Lower lobe of right lung (tissue), 2 donors: Measurements from ENCODE around the gene CTPS1. TPM values are rescaled to one million over a fixed set of nuclear protein-coding genes. Genes with fewer than 3 reads are reported as not detected.

Source experiments
- ATAC-seq, 2 donors: fragments of 200-7000 bp; cut with Tn5 transposase; one replicate each; pipeline ENCODE4 v1.9.1; 2020 to 2022; ENCODE audit warnings: mild to moderate bottlenecking in 2 of 2, moderate library complexity in 2 of 2
- DNase-seq: peaks from one replicate; pipeline ENCODE4 v3.0.0-alpha.2; 2020
- H3K27ac ChIP-seq: fragments of 200-600 bp; one replicate; pipeline ENCODE4 v1.8.0; 2022
- H3K27me3 ChIP-seq: fragments of 200-600 bp; one replicate; pipeline ENCODE4 v1.8.0; 2022; ENCODE audit warnings: low read depth
- H3K36me3 ChIP-seq: fragments of 200-600 bp; one replicate; pipeline ENCODE4 v1.8.0; 2022; ENCODE audit warnings: mild to moderate bottlenecking
- H3K4me1 ChIP-seq: fragments of 200-600 bp; one replicate; pipeline ENCODE4 v1.8.0; 2022
- H3K4me3 ChIP-seq: fragments of 200-600 bp; one replicate; pipeline ENCODE4 v1.8.0; 2022; ENCODE audit warnings: mild to moderate bottlenecking
- H3K9me3 ChIP-seq: fragments of 200-600 bp; one replicate; pipeline ENCODE4 v1.8.0; 2022
- intact Hi-C: fragments of 100-400 bp; cut with DNase I; formaldehyde crosslinking; loops from one replicate; pipeline ENCODE4 v1.11.0; 2022
- total RNA-seq: library from RNA; stranded (reverse); fragmentation: NEBNext Ultra II Directional; extraction: Animal tissue kit (Norgen Biotek cat#: 25700); gene quantifications from one replicate; pipeline ENCODE4 v1.2.1, GENCODE V29; 2021
- TF ChIP-seq, protein P1 (sequence below): fragments of 200-600 bp; IDR thresholded peaks from one replicate; pipeline ENCODE4 v1.8.0; 2022; ENCODE audit warnings: antibody characterized with exemption, mild to moderate bottlenecking
- donor health status: DM: no; HTN: yes; CAD: no; lungs with severe emphysema.

CTPS1 gene
- total RNA-seq, 1 donor from 2014 or later = 16.2 TPM

DNA sequence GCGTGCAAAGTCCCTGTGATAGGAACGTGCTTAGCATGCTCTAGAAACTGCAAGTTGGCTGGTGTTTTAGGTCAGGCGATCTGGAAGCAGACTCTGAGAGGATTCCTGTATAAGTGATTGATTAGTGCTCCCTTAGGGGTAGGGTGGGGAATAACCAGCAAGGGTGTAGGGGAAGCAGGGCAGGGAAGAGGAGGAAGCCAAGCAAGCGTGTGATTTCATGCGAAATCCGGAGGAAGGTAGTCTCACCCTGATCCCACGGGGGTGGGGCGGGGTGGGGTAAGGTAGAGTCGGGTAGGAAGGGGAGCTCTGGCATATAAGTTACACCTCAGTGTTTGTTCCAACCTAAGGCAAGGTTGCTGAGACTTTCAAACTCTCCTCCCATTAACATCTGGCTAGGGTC is 24.9 kb upstream of the CTPS1 start:
- H3K27me3 ChIP-seq = peaks cover 5% of the 10 kb centered on the region
- ATAC-seq (no peak), DNase-seq (no peak)

DNA sequence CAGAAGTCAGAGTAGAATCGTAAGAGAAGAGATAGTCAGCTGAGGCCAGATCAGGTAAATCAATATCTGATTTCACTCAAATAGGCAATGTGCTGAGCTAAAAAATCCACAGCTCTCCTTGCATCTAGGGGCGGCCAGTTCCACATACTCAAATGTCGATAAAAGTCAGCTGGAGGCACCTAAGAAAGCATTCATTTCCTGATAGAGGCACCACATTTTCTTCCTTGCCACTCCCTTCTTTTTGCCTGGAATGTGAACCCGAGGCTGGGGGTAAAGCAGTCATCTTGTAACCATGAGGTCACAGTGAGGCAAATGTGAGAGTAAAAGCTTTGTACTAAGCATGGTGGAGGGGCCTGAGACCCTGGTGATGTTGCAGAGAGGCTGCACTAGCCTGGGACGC is 24.2 kb upstream of the CTPS1 start:
- DNase-seq (no peak), ATAC-seq (peak in 1 of 2 donors; percentile 20)
- H3K9me3 ChIP-seq = no peaks in the 10 kb centered on the region
- H3K27ac ChIP-seq = no peak overlapping the region
- H3K4me1 ChIP-seq = peaks cover 7% of the 10 kb centered on the region
- intact Hi-C loops = loop anchor here (10.0 kb wide), 1 partner anchor 100 kb away; no protein-coding TSS in a partner anchor
- H3K36me3 ChIP-seq = no peaks in the 10 kb centered on the region
- H3K4me3 ChIP-seq = no peak overlapping the region
- peaks cover 5% of the 10 kb centered on the region for H3K27me3 ChIP-seq
- TF ChIP-seq, protein P1, sequence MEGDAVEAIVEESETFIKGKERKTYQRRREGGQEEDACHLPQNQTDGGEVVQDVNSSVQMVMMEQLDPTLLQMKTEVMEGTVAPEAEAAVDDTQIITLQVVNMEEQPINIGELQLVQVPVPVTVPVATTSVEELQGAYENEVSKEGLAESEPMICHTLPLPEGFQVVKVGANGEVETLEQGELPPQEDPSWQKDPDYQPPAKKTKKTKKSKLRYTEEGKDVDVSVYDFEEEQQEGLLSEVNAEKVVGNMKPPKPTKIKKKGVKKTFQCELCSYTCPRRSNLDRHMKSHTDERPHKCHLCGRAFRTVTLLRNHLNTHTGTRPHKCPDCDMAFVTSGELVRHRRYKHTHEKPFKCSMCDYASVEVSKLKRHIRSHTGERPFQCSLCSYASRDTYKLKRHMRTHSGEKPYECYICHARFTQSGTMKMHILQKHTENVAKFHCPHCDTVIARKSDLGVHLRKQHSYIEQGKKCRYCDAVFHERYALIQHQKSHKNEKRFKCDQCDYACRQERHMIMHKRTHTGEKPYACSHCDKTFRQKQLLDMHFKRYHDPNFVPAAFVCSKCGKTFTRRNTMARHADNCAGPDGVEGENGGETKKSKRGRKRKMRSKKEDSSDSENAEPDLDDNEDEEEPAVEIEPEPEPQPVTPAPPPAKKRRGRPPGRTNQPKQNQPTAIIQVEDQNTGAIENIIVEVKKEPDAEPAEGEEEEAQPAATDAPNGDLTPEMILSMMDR = no peak

More for the DNA sequence above, 24.9 kb upstream of the CTPS1 start:
- H3K9me3 ChIP-seq = no peaks in the 10 kb centered on the region
- H3K36me3 ChIP-seq = no peaks in the 10 kb centered on the region
- H3K4me3 ChIP-seq = no peak overlapping the region
- TF ChIP-seq, protein P1 = no peak
- no peak overlapping the region for H3K27ac ChIP-seq
- peaks cover 7% of the 10 kb centered on the region for H3K4me1 ChIP-seq
- intact Hi-C loops = loop anchor here (10.0 kb wide), 1 partner anchor 100 kb away; no protein-coding TSS in a partner anchor

DNA sequence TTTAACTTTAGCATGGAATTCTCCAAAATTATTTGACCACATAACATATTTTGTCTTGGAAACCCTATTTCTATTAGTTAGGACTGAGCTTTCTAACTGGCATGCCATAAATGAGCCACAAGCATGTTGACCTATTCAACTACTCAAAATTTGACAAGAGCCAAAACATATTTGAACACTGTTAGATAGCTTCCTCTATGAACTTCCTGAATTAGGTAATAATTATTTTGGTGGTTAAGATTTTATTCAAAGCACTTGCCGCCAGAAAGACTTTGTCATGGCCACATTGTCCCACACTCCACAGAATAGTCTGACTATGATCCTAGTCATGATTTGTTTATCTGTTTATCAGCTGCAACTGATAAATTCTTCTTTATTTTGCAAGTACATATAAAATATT is 23.1 kb upstream of the CTPS1 start:
- ATAC-seq (peak; percentile 68 to 79), DNase-seq (no peak)
- Histone ChIP-seq H3K27me3 (peaks cover 5% of the 10 kb centered on the region), H3K4me3 (no peak overlapping the region), H3K9me3 (no peaks in the 10 kb centered on the region), H3K4me1 (peaks cover 7% of the 10 kb centered on the region), H3K27ac (no peak overlapping the region), H3K36me3 (no peaks in the 10 kb centered on the region)
- TF ChIP-seq, protein P1 = no peak
- intact Hi-C loops = loop anchor here (10.0 kb wide), 1 partner anchor 102 kb away; no protein-coding TSS in a partner anchor

DNA sequence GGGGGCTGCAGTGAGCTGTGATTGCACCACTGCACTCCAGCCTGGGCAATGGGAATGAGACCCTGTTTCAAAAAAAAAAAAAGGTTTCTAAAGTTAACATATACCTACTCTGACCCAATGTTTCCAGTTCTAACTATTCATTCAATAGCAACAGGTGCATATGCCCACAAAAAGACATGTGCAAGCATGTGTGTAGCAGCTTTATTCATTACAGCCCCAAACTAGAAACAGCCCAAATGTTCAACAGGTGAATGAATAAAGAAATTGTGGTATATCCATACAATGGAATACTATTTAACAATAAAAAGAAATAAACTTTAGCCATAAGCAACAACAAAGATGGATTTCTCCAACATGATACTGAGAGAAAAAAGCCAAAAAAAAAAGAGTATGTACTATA is 21.3 kb upstream of the CTPS1 start:
- DNase-seq = no peak
- H3K27ac ChIP-seq = no peak overlapping the region
- TF ChIP-seq, protein P1 = no peak
- no peaks in the 10 kb centered on the region for H3K36me3 ChIP-seq
- peaks cover 7% of the 10 kb centered on the region for H3K4me1 ChIP-seq
- no peaks in the 10 kb centered on the region for H3K9me3 ChIP-seq
- no peak overlapping the region for H3K4me3 ChIP-seq
- no peaks in the 10 kb centered on the region for H3K27me3 ChIP-seq
- intact Hi-C loops = loop anchor here (10.0 kb wide), 1 partner anchor 103 kb away; no protein-coding TSS in a partner anchor
- no peak for ATAC-seq

DNA sequence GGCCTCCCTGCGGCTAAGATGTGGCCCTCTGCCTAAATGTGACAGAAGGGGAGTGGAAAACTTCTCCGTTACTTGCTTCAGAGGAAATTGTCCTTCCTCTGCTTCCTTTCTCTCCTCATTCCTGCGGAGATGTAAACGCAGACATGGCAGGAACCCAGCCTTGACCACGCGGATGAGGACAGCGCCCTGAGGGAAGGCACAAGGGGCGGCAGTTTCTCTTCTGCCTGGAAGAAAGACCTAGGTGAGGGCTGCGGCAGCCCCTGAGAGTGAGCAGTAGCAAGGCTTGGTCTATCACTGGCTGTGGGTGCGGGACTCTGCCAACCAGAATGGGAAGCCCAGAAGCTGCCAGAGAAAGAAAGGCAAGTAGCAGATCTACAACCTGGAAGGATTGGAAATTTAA is 14.0 kb upstream of the CTPS1 start:
- ATAC-seq = no peak
- no peaks in the 10 kb centered on the region for H3K4me1 ChIP-seq
- H3K4me3 ChIP-seq = no peak overlapping the region
- intact Hi-C loops = no loop called here
- H3K36me3 ChIP-seq = no peaks in the 10 kb centered on the region
- no peaks in the 10 kb centered on the region for H3K9me3 ChIP-seq
- no peak overlapping the region for H3K27ac ChIP-seq
- H3K27me3 ChIP-seq = no peaks in the 10 kb centered on the region
- TF ChIP-seq, protein P1 = no peak
- no peak for DNase-seq
